DMS 273 treated with DMSO at 0.1 percent for 48 hours (cell line): ENCODE data around the gene ITPKC.
"Not testable (repeated sequence)": the region's sequence is repeated elsewhere in the genome, so short reads cannot be mapped to it uniquely, and the experiment has no call there.

Experiments used
- DNase-seq: peaks from one replicate; lab custom pipeline; 2025; lab: John Stamatoyannopoulos, UW

Gene ITPKC

GRCh38 chr19:40716031-40716481, 856 bp upstream of the ITPKC start:
- DNase-seq, result no peak

DNA sequence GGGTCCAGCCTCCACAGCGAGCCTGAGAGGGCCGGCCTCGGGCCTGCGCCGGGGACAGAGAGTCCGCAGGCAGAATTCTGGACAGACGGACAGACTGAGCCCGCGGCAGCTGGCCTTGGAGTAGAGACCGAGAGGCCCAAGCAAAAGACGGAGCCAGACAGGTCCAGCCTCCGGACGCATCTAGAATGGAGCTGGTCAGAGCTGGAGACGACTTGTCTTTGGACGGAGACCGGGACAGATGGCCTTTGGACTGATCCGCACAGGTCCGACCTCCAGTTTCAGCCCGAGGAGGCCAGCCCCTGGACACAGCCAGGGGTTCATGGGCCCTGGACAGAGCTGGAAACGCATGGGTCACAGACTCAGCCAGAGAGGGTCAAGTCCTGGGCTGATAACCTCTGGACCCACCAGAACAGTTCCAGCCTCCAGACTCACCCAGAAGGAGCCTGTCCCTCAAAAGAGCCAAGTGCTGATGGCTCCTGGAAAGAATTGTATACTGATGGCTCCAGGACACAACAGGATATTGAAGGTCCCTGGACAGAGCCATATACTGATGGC, 490 bp downstream of the ITPKC start:
- no peak for DNase-seq

DNA sequence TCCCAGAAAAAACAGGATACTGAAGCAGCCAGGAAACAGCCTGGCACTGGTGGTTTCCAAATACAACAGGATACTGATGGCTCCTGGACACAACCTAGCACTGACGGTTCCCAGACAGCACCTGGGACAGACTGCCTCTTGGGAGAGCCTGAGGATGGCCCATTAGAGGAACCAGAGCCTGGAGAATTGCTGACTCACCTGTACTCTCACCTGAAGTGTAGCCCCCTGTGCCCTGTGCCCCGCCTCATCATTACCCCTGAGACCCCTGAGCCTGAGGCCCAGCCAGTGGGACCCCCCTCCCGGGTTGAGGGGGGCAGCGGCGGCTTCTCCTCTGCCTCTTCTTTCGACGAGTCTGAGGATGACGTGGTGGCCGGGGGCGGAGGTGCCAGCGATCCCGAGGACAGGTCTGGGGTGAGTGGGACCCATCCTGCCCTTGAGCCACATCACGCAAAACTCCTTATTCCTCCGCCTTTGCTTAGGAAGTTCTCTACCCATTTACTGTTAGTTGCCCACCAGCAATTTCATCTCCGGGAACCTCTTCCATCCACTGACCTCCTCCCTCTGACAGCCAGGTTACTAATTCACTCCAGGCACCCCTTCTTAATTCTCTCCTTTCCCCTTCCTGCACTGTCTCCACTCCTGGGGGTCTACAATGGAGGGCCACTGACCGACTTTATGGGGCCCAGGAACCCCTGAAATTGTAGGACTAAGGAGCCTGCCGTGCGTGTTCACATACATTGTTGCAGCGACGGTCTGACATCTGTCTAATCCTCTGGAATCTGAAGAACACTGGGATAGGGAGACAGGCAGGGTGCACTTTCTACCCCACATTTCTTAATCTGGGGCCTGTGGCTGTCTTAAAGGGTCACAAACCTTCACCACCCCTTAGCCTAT, 1.2 kb downstream of the ITPKC start:
- DNase-seq, result no peak

DNA sequence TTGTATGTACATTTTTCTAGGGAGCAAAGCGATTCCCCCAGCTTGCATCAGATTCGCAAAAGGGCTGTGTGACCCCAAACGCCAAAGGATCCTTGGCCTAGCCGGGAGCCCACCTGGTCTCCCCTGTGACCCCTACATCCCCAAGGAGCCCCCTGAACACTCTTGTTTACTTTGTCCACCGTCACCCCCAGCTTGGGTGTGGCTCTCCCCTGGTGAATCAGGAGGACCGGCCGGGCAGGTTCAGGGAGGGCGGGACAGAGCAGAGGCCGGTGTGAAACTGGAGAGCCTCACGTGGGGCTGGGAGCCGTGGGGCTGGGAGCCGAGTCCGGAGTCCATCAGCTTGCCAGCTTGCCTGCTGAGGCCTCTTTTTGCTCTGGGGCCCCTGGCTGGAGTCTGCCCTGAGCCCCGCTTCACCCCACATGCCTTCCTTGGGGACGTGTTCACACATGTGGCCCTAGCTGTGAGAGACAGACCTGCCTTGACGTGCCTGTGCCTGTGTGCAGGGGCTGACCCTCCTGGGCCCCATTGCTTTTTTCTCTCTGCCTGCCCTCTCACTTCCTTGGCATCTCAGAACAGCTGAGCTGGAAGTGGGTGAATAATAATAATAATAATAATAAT, 2.0 kb downstream of the ITPKC start:
- DNase-seq, result no peak

DNA sequence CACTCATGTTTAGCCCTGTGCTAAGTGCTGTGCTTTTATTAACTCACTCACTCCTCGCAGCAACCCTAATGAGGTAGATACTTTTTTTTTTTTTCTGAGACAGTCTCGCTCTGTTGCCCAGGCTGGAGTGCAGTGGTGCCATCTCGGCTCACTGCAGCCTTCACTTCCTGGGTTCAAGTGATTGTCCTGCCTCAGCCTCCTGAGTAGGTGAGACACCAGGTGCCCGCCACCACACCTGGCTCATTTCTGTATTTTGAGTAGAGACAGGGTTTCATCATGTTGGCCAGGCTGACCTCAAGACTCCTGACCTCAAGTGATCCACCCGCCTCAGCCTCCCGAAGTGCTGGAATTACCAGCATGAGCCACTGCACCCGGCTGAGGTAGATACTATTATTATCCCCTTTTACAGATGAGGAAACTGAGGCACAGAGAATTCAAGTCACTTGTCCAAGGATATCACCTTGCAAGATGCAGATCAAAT, 2.5 kb downstream of the ITPKC start:
- no peak for DNase-seq

- DNase-seq, result no peak
Observed at GRCh38 chr19:40721140-40721486, 4.2 kb downstream of the ITPKC start.

- DNase-seq, result no peak
Observed at GRCh38 chr19:40721936-40722661, 5.2 kb downstream of the ITPKC start.

- no peak for DNase-seq
Observed at GRCh38 chr19:40723661-40724254, 6.8 kb downstream of the ITPKC start.

DNA sequence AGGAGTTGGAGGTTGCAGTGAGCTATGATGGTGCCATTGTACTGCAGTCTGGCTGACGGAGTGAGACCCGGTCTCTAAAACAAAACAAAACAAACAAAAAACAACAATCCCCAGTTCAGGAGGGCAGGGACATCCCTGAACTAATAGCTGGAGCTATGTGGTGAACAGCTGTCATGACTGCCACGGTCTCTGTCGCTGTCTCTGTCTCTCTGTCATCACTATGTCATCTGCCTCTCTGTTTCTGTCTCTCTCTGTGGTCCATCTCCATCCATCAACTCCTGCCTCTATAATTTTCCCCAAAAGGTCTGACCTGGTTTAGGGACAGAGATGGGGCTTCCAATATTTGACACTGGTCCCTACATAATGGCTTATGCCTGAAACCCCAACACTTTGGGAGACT, 7.4 kb downstream of the ITPKC start:
- no peak for DNase-seq

DNA sequence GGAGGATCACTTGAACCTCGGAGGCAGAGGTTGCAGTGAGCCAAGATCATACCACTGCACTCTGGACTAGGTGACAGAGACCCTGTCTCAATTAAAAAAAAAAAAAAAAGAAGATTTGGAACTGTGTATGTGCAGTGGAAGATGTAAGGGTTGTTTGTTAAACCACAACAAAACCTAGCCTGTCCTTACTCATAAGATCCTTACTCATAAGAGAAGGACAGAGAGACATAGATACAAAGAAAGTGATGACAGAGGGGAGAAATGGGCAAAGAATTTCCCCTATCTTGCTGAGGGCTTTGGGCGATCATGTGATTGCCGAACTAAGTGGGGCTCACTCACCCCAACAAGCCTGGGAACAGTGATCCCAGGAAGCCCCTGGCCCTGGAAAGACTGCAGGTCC, 7.9 kb downstream of the ITPKC start:
- no peak for DNase-seq

- DNase-seq, result no peak
Observed at GRCh38 chr19:40726279-40726678, 9.4 kb downstream of the ITPKC start.

DNA sequence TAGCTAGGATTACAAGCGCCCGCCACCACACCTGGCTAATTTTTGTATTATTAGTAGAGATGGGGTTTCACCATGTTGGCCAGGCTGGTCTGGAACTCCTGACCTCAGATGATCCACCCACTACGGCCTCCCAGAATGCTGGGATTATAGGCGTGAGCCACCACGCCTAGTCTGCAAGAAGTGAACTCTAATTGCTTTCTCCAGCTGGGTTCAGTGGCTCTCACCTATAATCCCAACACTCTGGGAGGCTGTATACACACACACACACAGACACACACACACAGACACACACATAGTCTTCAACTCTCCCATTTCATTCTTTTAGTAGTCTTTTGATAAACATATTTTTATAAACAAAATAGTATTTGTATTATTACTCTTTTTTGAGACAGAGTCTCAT, 13.2 kb downstream of the ITPKC start:
- DNase-seq, result not testable (repeated sequence)

DNA sequence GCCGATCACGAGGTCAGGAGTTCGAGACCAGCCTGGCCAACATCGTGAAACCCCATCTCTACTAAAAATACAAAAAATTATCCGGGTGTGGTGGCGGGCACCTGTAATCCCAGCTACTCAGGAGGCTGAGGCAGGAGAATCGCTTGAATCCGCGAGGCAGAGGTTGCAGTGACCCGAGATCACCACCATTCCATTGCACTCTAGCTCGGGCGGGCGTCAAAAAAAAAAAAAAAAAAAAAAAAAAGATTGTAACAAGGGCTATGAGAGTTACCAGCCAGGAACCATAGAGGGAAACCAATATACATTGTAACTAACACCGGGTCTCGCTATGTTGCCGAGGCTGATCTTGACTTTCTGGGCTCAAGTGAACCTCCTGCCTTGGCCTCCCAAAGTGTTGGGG, 15.4 kb downstream of the ITPKC start:
- not testable (repeated sequence) for DNase-seq

DNA sequence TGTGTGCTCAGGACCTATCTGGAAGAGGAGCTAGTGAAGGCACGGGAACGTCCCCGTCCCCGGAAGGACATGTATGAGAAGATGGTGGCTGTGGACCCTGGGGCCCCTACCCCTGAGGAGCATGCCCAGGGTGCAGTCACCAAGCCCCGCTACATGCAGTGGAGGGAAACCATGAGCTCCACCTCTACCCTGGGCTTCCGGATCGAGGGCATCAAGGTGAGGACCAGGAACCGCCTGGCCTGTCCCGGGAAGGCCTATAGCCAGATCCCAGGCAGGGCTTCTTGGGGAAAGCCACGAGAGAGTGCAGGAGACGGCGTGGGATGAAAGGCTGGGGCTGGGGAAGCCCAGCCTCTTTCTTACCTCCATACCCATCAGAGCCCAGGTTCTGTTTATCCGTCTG, 16.2 kb downstream of the ITPKC start:
- DNase-seq, result no peak

DNA sequence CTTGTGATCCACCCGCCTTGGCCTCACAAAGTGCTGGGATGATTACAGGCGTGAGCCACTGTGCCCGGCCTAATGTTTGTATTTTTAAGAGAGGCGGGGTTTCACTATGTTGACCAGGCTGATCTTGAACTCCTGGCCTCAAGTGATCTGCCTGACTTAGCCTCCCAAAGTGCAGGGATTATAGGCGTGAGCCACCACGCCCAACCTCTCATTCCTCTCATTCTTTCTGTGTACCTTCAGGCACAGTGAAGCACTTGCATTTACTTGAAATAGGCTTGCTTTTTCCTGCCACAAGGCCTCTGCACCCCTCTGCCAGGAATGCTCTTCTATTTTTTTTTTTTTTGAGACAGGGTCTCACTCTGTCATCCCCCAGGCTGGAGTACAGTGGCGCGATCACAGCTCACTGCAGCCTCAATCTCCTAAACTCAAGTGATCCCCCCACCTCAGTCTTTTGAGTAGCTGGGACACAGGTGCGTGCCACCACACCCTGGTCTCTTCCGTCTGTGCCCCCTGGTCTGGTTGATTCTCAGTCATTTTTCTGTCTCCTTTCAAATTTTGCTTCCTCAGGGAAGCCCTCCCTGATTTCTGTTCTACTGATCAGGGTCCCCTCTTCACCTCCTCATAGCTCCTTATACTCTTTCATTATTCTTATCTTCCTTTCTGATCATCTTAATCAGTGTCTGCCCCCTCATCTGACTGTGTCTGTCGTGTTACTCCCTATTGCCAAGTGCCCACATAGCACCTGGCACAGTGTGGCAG, 18.3 kb downstream of the ITPKC start:
- no peak for DNase-seq

GRCh38 chr19:40736661-40737060, 19.7 kb downstream of the ITPKC start:
- no peak for DNase-seq

DNA sequence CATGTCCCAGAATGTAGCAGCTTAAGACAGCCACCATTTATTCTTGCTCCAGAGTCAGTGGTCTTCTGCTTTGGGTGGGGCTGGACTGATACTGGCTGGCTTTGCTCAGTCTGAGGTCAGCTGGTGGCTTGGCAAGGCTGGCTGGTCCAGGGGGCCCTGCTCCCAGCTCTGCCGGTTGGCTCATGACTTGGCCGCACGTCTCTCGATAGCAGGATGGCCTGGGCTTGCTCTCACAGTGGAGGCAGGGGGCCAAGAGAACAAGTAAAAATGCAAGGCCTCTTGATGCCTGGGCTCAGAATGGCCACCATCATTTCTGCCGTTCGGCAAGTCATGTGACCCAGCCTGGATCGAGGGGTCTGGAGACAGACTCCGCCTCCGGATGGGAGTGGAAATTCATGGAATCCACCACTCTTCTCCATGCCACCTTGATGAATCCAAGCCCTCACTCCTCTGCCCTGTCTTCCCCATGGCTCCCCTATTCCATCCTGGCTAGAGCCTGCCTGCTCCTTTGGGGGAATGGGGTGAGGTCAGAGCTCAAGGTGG, 20.3 kb downstream of the ITPKC start:
- no peak for DNase-seq

DNA sequence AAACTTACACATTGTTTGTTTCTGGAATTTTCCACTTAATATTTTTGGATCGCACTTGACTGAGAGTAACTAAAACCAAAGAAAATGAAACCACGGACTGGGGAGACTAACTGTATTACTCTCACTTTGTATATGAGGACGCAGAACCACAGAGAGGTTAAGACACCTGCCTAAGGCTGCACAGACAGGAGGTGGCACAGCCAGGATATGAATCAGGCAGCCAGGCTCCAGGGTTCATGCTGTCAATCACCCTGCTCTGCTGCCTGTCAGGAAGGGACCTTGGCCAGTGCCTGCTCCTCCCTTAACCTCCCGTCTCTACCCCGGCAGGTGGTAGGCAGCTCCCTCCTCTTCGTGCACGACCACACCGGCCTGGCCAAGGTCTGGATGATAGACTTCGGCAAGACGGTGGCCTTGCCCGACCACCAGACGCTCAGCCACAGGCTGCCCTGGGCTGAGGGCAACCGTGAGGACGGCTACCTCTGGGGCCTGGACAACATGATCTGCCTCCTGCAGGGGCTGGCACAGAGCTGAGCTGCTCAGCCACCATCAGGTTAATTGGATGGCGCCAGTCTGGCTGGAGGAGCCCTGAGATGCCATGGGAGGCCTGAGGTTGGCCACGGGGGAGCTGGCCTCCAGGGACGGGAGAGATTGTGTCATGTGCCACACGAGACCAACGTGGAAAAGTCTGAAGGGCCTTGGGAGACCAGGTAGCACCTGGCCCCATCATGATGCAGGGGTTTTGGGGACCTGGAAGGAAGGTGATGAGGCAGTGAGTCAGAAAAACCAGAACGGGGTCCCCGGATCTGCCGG, 22.3 kb downstream of the ITPKC start:
- DNase-seq, result no peak

- no peak for DNase-seq
Observed at GRCh38 chr19:40739871-40740703, 23.2 kb downstream of the ITPKC start.
